HEK293 (cell line): Measurements from ENCODE around the gene TGFBI.

Source experiments
- CTCF ChIA-PET: fragments of 350-600 bp; formaldehyde crosslinking; extraction: SDS; loops from one replicate; lab custom pipeline; 2021; ENCODE audit warnings: antibody characterized with exemption; lab: Yijun Ruan, JAX
- POLR2A ChIA-PET: fragments of 300-600 bp; formaldehyde crosslinking; extraction: SDS; loops from one replicate; lab custom pipeline; 2020; ENCODE audit warnings: antibody characterized with exemption, inconsistent platforms; lab: Yijun Ruan, JAX
- H3K27ac ChIP-seq: fragments of 200-500 bp; sonication (Bioruptor generic); 2 replicates; pipeline ENCODE4 v1.5.1; 2014; ENCODE audit warnings: low read depth, low read length, control low read depth, inconsistent platforms; ENCODE audit errors: extremely low read depth
- H3K36me3 ChIP-seq, 2 experiments: fragments of 200-500 bp in 1 of 2; sonication (Bioruptor generic) in 1 of 2; 1 replicate in 1 of 2; 2 replicates in 1 of 2; pipeline ENCODE4 v1.5.1; 2014 to 2017; ENCODE audit warnings: inconsistent platforms in 2 of 2, low read length in 2 of 2; ENCODE audit not compliant: control insufficient read depth in 2 of 2, insufficient read depth in 1 of 2
- H3K4me1 ChIP-seq: fragments of 200-500 bp; sonication (Bioruptor generic); 2 replicates; pipeline ENCODE4 v1.5.1; 2014; ENCODE audit warnings: mild to moderate bottlenecking, low read length, inconsistent platforms; ENCODE audit not compliant: control insufficient read depth, insufficient read depth
- H3K4me3 ChIP-seq: 2 replicates; pipeline ENCODE4 v1.5.1; 2011; ENCODE audit warnings: low read depth, mild to moderate bottlenecking, control low read depth, low read length, moderate library complexity
- H3K9me3 ChIP-seq: fragments of 200-500 bp; sonication (Bioruptor generic); 2 replicates; pipeline ENCODE4 v1.5.1; 2014; ENCODE audit warnings: low read depth, low read length, inconsistent platforms; ENCODE audit not compliant: control insufficient read depth, insufficient read depth
- BCL11B ChIP-seq: fragments of 450-650 bp; formaldehyde crosslinking; IDR thresholded peaks from 2 replicates; pipeline ENCODE4 v1.5.1; 2016; ENCODE audit warnings: low read depth, missing biosample characterization, missing genetic modification characterization
- EGR2 ChIP-seq: fragments of 450-650 bp; formaldehyde crosslinking; IDR thresholded peaks from 2 replicates; pipeline ENCODE4 v1.5.1; 2016; ENCODE audit warnings: low read depth, missing biosample characterization, missing genetic modification characterization
- GFI1B ChIP-seq: fragments of 450-650 bp; formaldehyde crosslinking; IDR thresholded peaks from 2 replicates; pipeline ENCODE4 v1.5.1; 2016; ENCODE audit warnings: missing biosample characterization, missing genetic modification characterization
- HOXA7 ChIP-seq: sonication (generic); formaldehyde crosslinking; IDR thresholded peaks from 2 replicates; pipeline ENCODE4 v1.8.1; 2022; ENCODE audit warnings: missing genetic modification reagents, borderline replicate concordance
- KLF16 ChIP-seq: fragments of 450-650 bp; formaldehyde crosslinking; IDR thresholded peaks from 2 replicates; pipeline ENCODE4 v1.5.1; 2017; ENCODE audit warnings: missing biosample characterization, missing genetic modification characterization
- MYNN ChIP-seq: fragments of 450-650 bp; formaldehyde crosslinking; IDR thresholded peaks from 2 replicates; pipeline ENCODE4 v1.5.1; 2016; ENCODE audit warnings: missing biosample characterization, missing genetic modification characterization, borderline replicate concordance
- OVOL3 ChIP-seq: fragments of 450-650 bp; formaldehyde crosslinking; IDR thresholded peaks from 2 replicates; pipeline ENCODE4 v1.5.1; 2016; ENCODE audit warnings: missing biosample characterization, missing genetic modification characterization
- REPIN1 ChIP-seq: fragments of 450-650 bp; formaldehyde crosslinking; IDR thresholded peaks from 2 replicates; pipeline ENCODE4 v1.5.1; 2017; ENCODE audit warnings: missing biosample characterization, missing genetic modification characterization, low read depth
- SP7 ChIP-seq: fragments of 450-650 bp; formaldehyde crosslinking; IDR thresholded peaks from 2 replicates; pipeline ENCODE4 v1.5.1; 2016; ENCODE audit warnings: missing biosample characterization, missing genetic modification characterization
- ZBTB17 ChIP-seq: fragments of 450-650 bp; formaldehyde crosslinking; IDR thresholded peaks from 2 replicates; pipeline ENCODE4 v1.5.1; 2016; ENCODE audit warnings: missing biosample characterization, missing genetic modification characterization
- ZFHX2 ChIP-seq: fragments of 450-650 bp; formaldehyde crosslinking; conservative IDR thresholded peaks from 2 replicates; pipeline ENCODE4 v1.5.1; 2016; ENCODE audit warnings: missing biosample characterization, missing genetic modification characterization
- ZFP69B ChIP-seq: fragments of 450-650 bp; formaldehyde crosslinking; IDR thresholded peaks from 2 replicates; pipeline ENCODE4 v1.5.1; 2016; ENCODE audit warnings: missing biosample characterization, missing genetic modification characterization
- ZNF132 ChIP-seq: fragments of 450-650 bp; formaldehyde crosslinking; IDR thresholded peaks from 2 replicates; pipeline ENCODE4 v1.5.1; 2017; ENCODE audit warnings: missing biosample characterization, missing genetic modification characterization, borderline replicate concordance
- ZNF23 ChIP-seq: fragments of 450-650 bp; formaldehyde crosslinking; IDR thresholded peaks from 2 replicates; pipeline ENCODE4 v1.5.1; 2016; ENCODE audit warnings: missing biosample characterization, missing genetic modification characterization, borderline replicate concordance
- ZNF239 ChIP-seq: fragments of 450-650 bp; formaldehyde crosslinking; IDR thresholded peaks from 2 replicates; pipeline ENCODE4 v1.5.1; 2016; ENCODE audit warnings: missing biosample characterization, missing genetic modification characterization
- ZNF311 ChIP-seq: fragments of 450-650 bp; formaldehyde crosslinking; IDR thresholded peaks from 2 replicates; pipeline ENCODE4 v1.5.1; 2017; ENCODE audit warnings: missing biosample characterization, missing genetic modification characterization, borderline replicate concordance
- ZNF530 ChIP-seq: fragments of 450-650 bp; formaldehyde crosslinking; IDR thresholded peaks from 2 replicates; pipeline ENCODE4 v1.5.1; 2016; ENCODE audit warnings: low read depth, missing biosample characterization, missing genetic modification characterization
- ZNF549 ChIP-seq: fragments of 450-650 bp; IDR thresholded peaks from 2 replicates; pipeline ENCODE4 v1.5.1; 2018; ENCODE audit warnings: missing biosample characterization, missing genetic modification characterization, mild to moderate bottlenecking, inconsistent platforms, moderate library complexity
- ZNF555 ChIP-seq: fragments of 450-650 bp; formaldehyde crosslinking; conservative IDR thresholded peaks from 2 replicates; pipeline ENCODE4 v1.5.1; 2017; ENCODE audit warnings: missing biosample characterization, mild to moderate bottlenecking, missing genetic modification characterization, inconsistent platforms
- ZNF785 ChIP-seq: fragments of 450-650 bp; formaldehyde crosslinking; IDR thresholded peaks from 2 replicates; pipeline ENCODE4 v1.5.1; 2016; ENCODE audit warnings: missing biosample characterization, missing genetic modification characterization
- TF ChIP-seq, protein P1 (sequence below): fragments of 450-650 bp; formaldehyde crosslinking; IDR thresholded peaks from 2 replicates; pipeline ENCODE4 v1.5.1; 2016; ENCODE audit warnings: missing biosample characterization, missing genetic modification characterization
- TF ChIP-seq, protein P2 (sequence below): fragments of 450-650 bp; formaldehyde crosslinking; IDR thresholded peaks from 2 replicates; pipeline ENCODE4 v1.5.1; 2017; ENCODE audit warnings: missing biosample characterization, missing genetic modification characterization
- TF ChIP-seq, protein P3 (sequence below): fragments of 450-650 bp; formaldehyde crosslinking; optimal IDR thresholded peaks from 2 replicates; pipeline ENCODE3; 2016; ENCODE audit warnings: missing biosample characterization, mild to moderate bottlenecking, missing genetic modification characterization

TGFBI gene

DNA sequence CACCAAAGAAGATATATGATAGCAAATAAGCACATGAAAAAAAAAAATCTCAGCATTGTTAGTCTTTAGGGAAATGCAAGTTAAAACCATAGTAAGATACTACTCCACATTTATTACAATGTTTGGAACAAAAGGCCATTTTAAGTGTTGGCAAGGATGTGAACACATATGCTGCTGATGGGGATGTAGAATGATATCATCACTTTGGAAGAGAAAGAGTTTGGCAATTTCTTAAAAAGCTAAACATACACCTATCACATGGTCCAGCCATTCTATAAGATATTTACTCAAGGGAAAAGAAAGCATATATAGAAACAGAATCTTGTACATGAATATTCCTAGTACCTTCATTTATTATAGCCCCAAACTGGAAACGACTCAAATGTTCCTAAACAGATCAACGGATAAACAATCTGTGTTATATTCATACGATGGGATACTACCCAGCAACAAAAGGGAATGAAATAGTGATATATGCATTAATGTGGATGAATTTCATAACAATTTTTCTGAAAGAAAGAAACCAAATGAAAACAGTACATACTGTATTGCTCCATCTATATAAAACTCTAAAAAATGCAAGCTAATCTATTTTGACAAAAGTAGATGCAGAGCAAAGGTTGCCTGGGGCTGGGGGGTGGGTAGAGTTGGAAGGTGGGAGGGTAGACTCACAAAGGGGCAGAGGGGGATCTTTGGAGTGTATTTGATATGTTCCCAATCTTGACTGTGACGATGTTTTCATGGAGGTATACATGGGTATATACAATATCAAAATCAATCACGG is 58.2 kb downstream of the TGFBI start:
- ChIA-PET CTCF (interaction anchor here (0.5 to 2.4 kb wide), 9 partner anchors 22 to 196 kb away, joined by 3 to 7 read pairs (median 3); no protein-coding TSS in a partner anchor), POLR2A (no interaction called here)
- Histone ChIP-seq H3K4me3 (no peak overlapping the region), H3K27ac (no peak overlapping the region), H3K4me1 (no peaks in the 10 kb centered on the region), H3K9me3 (no peaks in the 10 kb centered on the region), H3K36me3 (no peaks in the 10 kb centered on the region)
- no peak for TF ChIP-seq ZNF311 (tag by site-specific recombination)
- no peak for TF ChIP-seq ZNF23 (tag by site-specific recombination)
- TF ChIP-seq GFI1B (tag by site-specific recombination): no peak

DNA sequence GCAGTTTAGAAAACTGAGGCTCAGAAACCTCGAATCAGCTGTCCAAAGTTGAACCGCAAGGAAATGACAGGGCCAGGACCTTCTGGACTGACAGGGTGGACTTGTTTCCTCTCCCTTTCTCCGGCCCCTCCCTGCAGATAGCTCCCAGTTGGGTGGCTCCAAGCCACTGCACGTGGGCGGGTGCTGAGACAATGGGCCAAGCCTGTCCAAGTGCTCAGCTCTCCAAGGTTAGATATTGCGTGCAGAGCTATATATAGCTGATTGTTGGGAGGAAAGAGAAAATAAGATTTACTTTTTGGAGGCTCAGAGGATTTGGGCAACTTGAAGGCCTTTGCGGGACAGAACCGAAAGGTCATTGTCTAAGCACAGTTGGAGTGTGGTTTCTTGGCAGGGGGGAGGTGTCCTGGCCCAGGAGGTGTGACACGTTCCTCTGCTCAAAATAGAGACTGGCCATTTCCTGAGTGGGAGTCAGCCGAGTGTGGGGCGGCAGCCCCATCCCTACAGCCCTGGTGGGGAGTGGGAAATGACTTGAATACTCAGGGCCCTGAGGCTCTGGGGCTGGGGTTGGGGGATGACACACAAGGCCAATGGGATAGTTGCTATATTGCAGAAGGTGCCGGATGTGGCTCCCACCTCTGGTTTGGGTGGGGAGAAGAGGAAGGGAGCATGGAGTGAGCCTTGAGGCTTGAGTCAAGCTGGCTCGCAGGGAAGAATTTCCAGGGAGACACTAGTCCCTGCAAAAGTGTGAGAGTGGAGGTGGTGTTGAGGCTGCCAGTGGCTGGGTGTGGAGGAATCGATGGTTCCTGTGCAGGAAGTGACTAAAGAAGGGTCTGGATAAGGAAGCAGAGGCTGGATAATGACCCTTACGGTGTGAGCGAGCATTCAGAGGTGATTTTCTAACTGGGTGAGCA is 59.4 kb downstream of the TGFBI start:
- TF ChIP-seq ZFHX2 (tag by site-specific recombination) (peak; percentile 62), EGR2 (tag by site-specific recombination) (peak; percentile 22; the same call in 1 of the 2 replicates), ZNF555 (no peak)
- POLR2A ChIA-PET: no interaction called here
- no peaks in the 10 kb centered on the region for H3K9me3 ChIP-seq
- no peaks in the 10 kb centered on the region for H3K4me1 ChIP-seq
- CTCF ChIA-PET: interaction anchor here (0.7 to 2.4 kb wide), 6 partner anchors 25 to 197 kb away, joined by 3 to 7 read pairs (median 3); no protein-coding TSS in a partner anchor
- H3K27ac ChIP-seq: no peak overlapping the region
- H3K36me3 ChIP-seq: no peaks in the 10 kb centered on the region
- no peak overlapping the region for H3K4me3 ChIP-seq

DNA sequence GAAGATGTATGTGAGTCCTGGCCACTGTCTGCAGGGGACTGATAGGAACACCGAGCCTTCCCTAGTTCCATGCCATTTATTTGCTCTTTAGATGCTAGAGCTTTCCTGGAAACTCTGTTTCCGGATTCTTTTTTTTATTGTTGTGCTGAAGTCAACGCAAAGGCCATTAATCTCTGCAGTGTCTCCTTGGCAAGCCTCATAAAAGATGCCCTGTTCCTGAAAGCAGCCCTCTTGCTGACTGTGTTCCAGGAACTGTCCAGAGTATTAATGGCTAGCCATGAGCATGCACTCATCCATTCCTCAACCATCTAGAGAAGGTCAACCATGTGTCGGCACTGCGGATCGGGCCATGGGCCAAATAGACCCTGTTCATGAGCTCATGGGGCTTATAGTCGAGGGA is 61.0 kb downstream of the TGFBI start:
- Histone ChIP-seq H3K4me1 (no peaks in the 10 kb centered on the region), H3K27ac (no peak overlapping the region), H3K36me3 (no peaks in the 10 kb centered on the region), H3K4me3 (no peak overlapping the region), H3K9me3 (no peaks in the 10 kb centered on the region)
- POLR2A ChIA-PET: no interaction called here
- CTCF ChIA-PET: interaction anchor here (0.9 kb wide), 1 partner anchor 84 kb away, joined by 3 read pairs; no protein-coding TSS in a partner anchor
- TF ChIP-seq ZFP69B (tag by site-specific recombination): no peak
- no peak for TF ChIP-seq ZNF239 (tag by site-specific recombination)
- no peak for TF ChIP-seq HOXA7 (CRISPR knock-in tag)
- TF ChIP-seq ZNF549 (tag by site-specific recombination): peak; percentile 80
- TF ChIP-seq, protein P1, sequence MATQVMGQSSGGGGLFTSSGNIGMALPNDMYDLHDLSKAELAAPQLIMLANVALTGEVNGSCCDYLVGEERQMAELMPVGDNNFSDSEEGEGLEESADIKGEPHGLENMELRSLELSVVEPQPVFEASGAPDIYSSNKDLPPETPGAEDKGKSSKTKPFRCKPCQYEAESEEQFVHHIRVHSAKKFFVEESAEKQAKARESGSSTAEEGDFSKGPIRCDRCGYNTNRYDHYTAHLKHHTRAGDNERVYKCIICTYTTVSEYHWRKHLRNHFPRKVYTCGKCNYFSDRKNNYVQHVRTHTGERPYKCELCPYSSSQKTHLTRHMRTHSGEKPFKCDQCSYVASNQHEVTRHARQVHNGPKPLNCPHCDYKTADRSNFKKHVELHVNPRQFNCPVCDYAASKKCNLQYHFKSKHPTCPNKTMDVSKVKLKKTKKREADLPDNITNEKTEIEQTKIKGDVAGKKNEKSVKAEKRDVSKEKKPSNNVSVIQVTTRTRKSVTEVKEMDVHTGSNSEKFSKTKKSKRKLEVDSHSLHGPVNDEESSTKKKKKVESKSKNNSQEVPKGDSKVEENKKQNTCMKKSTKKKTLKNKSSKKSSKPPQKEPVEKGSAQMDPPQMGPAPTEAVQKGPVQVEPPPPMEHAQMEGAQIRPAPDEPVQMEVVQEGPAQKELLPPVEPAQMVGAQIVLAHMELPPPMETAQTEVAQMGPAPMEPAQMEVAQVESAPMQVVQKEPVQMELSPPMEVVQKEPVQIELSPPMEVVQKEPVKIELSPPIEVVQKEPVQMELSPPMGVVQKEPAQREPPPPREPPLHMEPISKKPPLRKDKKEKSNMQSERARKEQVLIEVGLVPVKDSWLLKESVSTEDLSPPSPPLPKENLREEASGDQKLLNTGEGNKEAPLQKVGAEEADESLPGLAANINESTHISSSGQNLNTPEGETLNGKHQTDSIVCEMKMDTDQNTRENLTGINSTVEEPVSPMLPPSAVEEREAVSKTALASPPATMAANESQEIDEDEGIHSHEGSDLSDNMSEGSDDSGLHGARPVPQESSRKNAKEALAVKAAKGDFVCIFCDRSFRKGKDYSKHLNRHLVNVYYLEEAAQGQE (tag by site-specific recombination): peak; percentile 91
- TF ChIP-seq BCL11B (tag by site-specific recombination): no peak
- no peak for TF ChIP-seq ZNF132 (tag by site-specific recombination)
- no peak for TF ChIP-seq OVOL3 (tag by site-specific recombination)
- TF ChIP-seq, protein P2, sequence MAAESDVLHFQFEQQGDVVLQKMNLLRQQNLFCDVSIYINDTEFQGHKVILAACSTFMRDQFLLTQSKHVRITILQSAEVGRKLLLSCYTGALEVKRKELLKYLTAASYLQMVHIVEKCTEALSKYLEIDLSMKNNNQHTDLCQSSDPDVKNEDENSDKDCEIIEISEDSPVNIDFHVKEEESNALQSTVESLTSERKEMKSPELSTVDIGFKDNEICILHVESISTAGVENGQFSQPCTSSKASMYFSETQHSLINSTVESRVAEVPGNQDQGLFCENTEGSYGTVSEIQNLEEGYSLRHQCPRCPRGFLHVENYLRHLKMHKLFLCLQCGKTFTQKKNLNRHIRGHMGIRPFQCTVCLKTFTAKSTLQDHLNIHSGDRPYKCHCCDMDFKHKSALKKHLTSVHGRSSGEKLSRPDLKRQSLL: peak; percentile 80
- TF ChIP-seq SP7: no peak
- TF ChIP-seq REPIN1 (tag by site-specific recombination): no peak
- TF ChIP-seq ZBTB17 (tag by site-specific recombination): 0 out of 2 replicates have a peak, but pooled peaks have one; percentile 14
- TF ChIP-seq, protein P3, sequence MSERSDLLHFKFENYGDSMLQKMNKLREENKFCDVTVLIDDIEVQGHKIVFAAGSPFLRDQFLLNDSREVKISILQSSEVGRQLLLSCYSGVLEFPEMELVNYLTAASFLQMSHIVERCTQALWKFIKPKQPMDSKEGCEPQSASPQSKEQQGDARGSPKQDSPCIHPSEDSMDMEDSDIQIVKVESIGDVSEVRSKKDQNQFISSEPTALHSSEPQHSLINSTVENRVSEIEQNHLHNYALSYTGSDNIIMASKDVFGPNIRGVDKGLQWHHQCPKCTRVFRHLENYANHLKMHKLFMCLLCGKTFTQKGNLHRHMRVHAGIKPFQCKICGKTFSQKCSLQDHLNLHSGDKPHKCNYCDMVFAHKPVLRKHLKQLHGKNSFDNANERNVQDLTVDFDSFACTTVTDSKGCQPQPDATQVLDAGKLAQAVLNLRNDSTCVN (tag by site-specific recombination): no peak
- no peak for TF ChIP-seq ZNF530 (tag by site-specific recombination)
- TF ChIP-seq MYNN: no peak
- TF ChIP-seq KLF16 (tag by site-specific recombination): no peak
- TF ChIP-seq ZNF785 (tag by site-specific recombination): no peak
